C4-2B (cell line): ENCODE data around the gene KDELR3.

Experiments used
- ZFX ChIP-seq: fragments of 450-650 bp; IDR thresholded peaks from 2 replicates; pipeline ENCODE4 v1.6.1; 2017
- TF ChIP-seq, protein P1 (sequence below): fragments of 450-650 bp; conservative IDR thresholded peaks from 2 replicates; pipeline ENCODE4 v1.5.1; 2017; ENCODE audit warnings: mild to moderate bottlenecking

DNA sequence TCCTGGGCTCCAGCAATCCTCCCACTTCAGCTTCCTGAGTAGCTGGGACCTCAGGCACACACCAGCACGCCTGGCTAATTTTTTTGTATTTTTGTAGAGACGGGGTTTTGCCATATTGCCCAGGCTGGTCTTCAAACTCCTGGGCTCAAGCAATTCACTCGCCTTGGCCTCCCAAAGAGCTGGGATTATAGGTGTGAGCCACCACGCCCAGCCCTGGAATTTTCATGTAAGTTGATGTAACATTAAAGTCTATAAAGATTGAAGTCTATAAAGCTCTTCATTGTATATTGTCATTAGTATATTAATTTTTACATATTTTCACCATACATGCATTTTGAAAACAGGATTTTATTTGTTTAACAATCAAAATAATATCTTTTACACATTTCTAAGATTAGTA is 50.7 kb downstream of the KDELR3 start:
- TF ChIP-seq ZFX = no peak
- TF ChIP-seq, protein P1, sequence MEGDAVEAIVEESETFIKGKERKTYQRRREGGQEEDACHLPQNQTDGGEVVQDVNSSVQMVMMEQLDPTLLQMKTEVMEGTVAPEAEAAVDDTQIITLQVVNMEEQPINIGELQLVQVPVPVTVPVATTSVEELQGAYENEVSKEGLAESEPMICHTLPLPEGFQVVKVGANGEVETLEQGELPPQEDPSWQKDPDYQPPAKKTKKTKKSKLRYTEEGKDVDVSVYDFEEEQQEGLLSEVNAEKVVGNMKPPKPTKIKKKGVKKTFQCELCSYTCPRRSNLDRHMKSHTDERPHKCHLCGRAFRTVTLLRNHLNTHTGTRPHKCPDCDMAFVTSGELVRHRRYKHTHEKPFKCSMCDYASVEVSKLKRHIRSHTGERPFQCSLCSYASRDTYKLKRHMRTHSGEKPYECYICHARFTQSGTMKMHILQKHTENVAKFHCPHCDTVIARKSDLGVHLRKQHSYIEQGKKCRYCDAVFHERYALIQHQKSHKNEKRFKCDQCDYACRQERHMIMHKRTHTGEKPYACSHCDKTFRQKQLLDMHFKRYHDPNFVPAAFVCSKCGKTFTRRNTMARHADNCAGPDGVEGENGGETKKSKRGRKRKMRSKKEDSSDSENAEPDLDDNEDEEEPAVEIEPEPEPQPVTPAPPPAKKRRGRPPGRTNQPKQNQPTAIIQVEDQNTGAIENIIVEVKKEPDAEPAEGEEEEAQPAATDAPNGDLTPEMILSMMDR = no peak
